Right lobe of liver (tissue), 4 donors: ENCODE measurements around the gene KCNQ5.

Experiments used
- POLR2A ChIP-seq: fragments of 450-650 bp; IDR thresholded peaks from one replicate; pipeline ENCODE4 v1.6.1; 2017; ENCODE audit warnings: antibody characterized with exemption, mild to moderate bottlenecking
- TF ChIP-seq, protein P1 (sequence below), 4 donors: fragments of 200-600 bp in 3 of 4; fragments of 450-650 bp in 1 of 4; IDR thresholded peaks; one replicate each; pipeline versions ENCODE4 v1.5.1 to v1.8.0; 2016 to 2022; ENCODE audit warnings: antibody characterized with exemption in 4 of 4, mild to moderate bottlenecking in 2 of 4
- donor health status: DM: no; HTN: no; CAD: no.
- donor health status: DM: no; HTN: no; CAD: no.
- donor health status: DM: no; HTN: yes; CAD: no.

GRCh38 chr6:72857791-72858585, 236.1 kb downstream of the KCNQ5 start:
- TF ChIP-seq, protein P1, sequence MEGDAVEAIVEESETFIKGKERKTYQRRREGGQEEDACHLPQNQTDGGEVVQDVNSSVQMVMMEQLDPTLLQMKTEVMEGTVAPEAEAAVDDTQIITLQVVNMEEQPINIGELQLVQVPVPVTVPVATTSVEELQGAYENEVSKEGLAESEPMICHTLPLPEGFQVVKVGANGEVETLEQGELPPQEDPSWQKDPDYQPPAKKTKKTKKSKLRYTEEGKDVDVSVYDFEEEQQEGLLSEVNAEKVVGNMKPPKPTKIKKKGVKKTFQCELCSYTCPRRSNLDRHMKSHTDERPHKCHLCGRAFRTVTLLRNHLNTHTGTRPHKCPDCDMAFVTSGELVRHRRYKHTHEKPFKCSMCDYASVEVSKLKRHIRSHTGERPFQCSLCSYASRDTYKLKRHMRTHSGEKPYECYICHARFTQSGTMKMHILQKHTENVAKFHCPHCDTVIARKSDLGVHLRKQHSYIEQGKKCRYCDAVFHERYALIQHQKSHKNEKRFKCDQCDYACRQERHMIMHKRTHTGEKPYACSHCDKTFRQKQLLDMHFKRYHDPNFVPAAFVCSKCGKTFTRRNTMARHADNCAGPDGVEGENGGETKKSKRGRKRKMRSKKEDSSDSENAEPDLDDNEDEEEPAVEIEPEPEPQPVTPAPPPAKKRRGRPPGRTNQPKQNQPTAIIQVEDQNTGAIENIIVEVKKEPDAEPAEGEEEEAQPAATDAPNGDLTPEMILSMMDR (IDR thresholded peaks at IDR 0.05) = no peak
- TF ChIP-seq POLR2A = no peak
